HepG2 (cell line): ENCODE measurements around the gene DCLRE1C.

ENCODE experiments used
- MAFK ChIP-seq, 2 experiments: IDR thresholded peaks in 1 of 2; conservative IDR thresholded peaks in 1 of 2; 2 replicates each; pipeline ENCODE4 v1.6.1; 2011; ENCODE audit warnings: improper control_type of control experiment in 2 of 2, low read length in 2 of 2
- MATR3 ChIP-seq: sonication (generic); formaldehyde crosslinking; IDR thresholded peaks from 2 replicates; pipeline ENCODE4 v1.4.0; 2020; ENCODE audit warnings: missing genetic modification reagents
- SETDB1 ChIP-seq: sonication (generic); formaldehyde crosslinking; IDR thresholded peaks from 2 replicates; pipeline ENCODE4 v1.5.1; 2020; ENCODE audit warnings: missing genetic modification reagents, mild to moderate bottlenecking, borderline replicate concordance

- peak in 1 of 2 experiments; percentile 48; a peak in 2 of 4 replicates for TF ChIP-seq MAFK (conservative IDR thresholded peaks at IDR 0.05 in 1 of 2, IDR thresholded peaks at IDR 0.05 in 1 of 2; ENCODE audit: low read length in 2 of 2)
- no peak for TF ChIP-seq SETDB1 (CRISPR knock-in tag)
- no peak for TF ChIP-seq MATR3 (CRISPR knock-in tag)
Measured at GRCh38 chr10:14967897-14968296, 14.0 kb upstream of the DCLRE1C start.
